ENCODE data around the gene DHRS12.

Gene DHRS12

DNA sequence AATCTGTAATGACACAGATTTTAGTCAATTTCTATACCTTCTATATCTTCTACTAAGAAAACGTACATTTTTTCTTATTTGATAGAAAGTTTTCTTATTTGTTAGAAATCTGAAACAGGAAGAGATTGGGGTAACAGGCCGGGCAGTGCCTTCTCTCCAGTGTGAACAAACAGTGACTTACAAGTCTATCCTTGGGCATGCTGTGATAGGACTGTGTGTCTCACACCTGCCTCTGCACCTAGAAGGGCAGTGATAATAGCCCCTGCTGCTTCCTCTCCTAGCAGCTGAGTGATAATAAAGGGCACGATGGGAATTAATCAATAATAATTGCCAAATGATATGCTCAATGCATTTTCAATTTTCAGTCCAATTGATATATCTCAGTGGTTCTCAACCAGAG, 39.6 kb upstream of the DHRS12 start:
- peaks cover 6% of the 10 kb centered on the region for H3K27me3 ChIP-seq (ENCODE audit: insufficient read depth, low read length, poor library complexity)
- no peak overlapping the region for H3K27ac ChIP-seq (ENCODE audit: low read length)
- no peaks in the 10 kb centered on the region for H4K20me1 ChIP-seq (ENCODE audit: insufficient read depth, low read length)
- no peak overlapping the region for H3K4me2 ChIP-seq (ENCODE audit: insufficient read depth, low read length)
- DNase-seq (no peak), ATAC-seq (ENCODE audit: insufficient read depth, low read depth) (no peak)
- no peak overlapping the region for H3K4me3 ChIP-seq (ENCODE audit: low read depth in 1 of 2, low read length in 2 of 2)
- H3K4me1 ChIP-seq (ENCODE audit: insufficient read depth, low read length), result peaks cover 5% of the 10 kb centered on the region
- H3K36me3 ChIP-seq (ENCODE audit: insufficient read depth, low read length), result no peaks in the 10 kb centered on the region
- no peaks in the 10 kb centered on the region for H3K9me3 ChIP-seq (ENCODE audit: insufficient read depth, low read length, severe bottlenecking)
- H3K79me2 ChIP-seq (ENCODE audit: insufficient read depth, low read length), result no peaks in the 10 kb centered on the region
- H2AFZ ChIP-seq (ENCODE audit: low read depth, low read length), result no peak overlapping the region
- H3K9ac ChIP-seq (ENCODE audit: low read depth, low read length), result no peak overlapping the region
- no peak for TF ChIP-seq EZH2 (IDR thresholded peaks at IDR 0.05; ENCODE audit: borderline replicate concordance, low read depth, low read length, severe bottlenecking)
- TF ChIP-seq, protein P1, sequence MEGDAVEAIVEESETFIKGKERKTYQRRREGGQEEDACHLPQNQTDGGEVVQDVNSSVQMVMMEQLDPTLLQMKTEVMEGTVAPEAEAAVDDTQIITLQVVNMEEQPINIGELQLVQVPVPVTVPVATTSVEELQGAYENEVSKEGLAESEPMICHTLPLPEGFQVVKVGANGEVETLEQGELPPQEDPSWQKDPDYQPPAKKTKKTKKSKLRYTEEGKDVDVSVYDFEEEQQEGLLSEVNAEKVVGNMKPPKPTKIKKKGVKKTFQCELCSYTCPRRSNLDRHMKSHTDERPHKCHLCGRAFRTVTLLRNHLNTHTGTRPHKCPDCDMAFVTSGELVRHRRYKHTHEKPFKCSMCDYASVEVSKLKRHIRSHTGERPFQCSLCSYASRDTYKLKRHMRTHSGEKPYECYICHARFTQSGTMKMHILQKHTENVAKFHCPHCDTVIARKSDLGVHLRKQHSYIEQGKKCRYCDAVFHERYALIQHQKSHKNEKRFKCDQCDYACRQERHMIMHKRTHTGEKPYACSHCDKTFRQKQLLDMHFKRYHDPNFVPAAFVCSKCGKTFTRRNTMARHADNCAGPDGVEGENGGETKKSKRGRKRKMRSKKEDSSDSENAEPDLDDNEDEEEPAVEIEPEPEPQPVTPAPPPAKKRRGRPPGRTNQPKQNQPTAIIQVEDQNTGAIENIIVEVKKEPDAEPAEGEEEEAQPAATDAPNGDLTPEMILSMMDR (IDR thresholded peaks at IDR 0.05; ENCODE audit: borderline replicate concordance, extremely low read depth, low read length, poor library complexity, severe bottlenecking), result no peak

DNA sequence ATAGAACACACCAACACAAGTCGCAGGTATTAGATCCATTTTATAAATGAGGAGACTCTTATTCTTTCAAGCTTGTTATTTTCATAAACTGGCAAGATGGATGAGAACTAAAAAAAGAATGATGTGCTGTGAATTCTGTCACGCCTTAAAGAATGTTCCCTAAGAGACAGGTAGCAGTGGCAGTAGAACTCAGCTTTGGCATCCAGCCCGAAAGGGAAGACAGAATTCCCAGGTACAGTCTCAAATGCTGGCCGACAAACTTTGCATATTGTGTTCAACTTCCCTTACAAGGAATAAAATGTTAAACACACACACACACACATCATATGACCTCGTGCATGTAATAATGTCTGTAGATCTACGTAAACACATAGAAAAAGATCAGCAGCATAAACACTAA, 37.8 kb upstream of the DHRS12 start:
- Histone ChIP-seq H3K9me3 (ENCODE audit: insufficient read depth, low read length, severe bottlenecking) (no peaks in the 10 kb centered on the region), H4K20me1 (ENCODE audit: insufficient read depth, low read length) (no peaks in the 10 kb centered on the region), H3K79me2 (ENCODE audit: insufficient read depth, low read length) (no peaks in the 10 kb centered on the region), H3K4me2 (ENCODE audit: insufficient read depth, low read length) (no peak overlapping the region), H3K4me1 (ENCODE audit: insufficient read depth, low read length) (peaks cover 5% of the 10 kb centered on the region), H3K4me3 (ENCODE audit: low read depth in 1 of 2, low read length in 2 of 2) (no peak overlapping the region), H3K9ac (ENCODE audit: low read depth, low read length) (no peak overlapping the region), H3K36me3 (ENCODE audit: insufficient read depth, low read length) (no peaks in the 10 kb centered on the region), H2AFZ (ENCODE audit: low read depth, low read length) (no peak overlapping the region), H3K27ac (ENCODE audit: low read length) (no peak overlapping the region), H3K27me3 (ENCODE audit: insufficient read depth, low read length, poor library complexity) (peaks cover 3% of the 10 kb centered on the region)
- no peak for TF ChIP-seq EZH2 (IDR thresholded peaks at IDR 0.05; ENCODE audit: borderline replicate concordance, low read depth, low read length, severe bottlenecking)
- TF ChIP-seq, protein P1 (IDR thresholded peaks at IDR 0.05; ENCODE audit: borderline replicate concordance, extremely low read depth, low read length, poor library complexity, severe bottlenecking), result no peak
- DNase-seq (no peak), ATAC-seq (ENCODE audit: insufficient read depth, low read depth) (no peak)

DNA sequence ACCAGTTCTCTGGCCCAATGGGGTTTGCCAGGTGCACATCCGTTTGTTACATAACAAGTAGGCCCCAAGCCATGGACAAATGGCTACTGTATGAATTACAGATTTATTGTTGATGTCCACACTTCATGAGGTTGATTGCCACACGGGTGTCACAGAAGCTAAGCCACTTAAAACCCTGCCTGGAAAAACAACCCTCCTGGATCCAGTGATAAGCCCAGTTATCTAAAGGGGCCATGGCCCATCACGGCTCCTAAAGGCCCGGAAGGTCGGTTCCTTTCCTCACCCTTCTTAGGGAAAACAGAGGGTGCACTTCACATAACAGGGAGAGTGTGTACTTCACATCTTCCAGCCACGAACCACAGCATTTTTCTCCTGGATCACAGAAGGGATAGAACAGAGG, 37.0 kb upstream of the DHRS12 start:
- Histone ChIP-seq H3K9ac (ENCODE audit: low read depth, low read length) (no peak overlapping the region), H2AFZ (ENCODE audit: low read depth, low read length) (no peak overlapping the region), H3K79me2 (ENCODE audit: insufficient read depth, low read length) (no peaks in the 10 kb centered on the region), H3K36me3 (ENCODE audit: insufficient read depth, low read length) (no peaks in the 10 kb centered on the region), H3K4me3 (ENCODE audit: low read depth in 1 of 2, low read length in 2 of 2) (no peak overlapping the region), H3K27me3 (ENCODE audit: insufficient read depth, low read length, poor library complexity) (peaks cover 3% of the 10 kb centered on the region), H3K4me1 (ENCODE audit: insufficient read depth, low read length) (peaks cover 5% of the 10 kb centered on the region), H3K4me2 (ENCODE audit: insufficient read depth, low read length) (no peak overlapping the region), H4K20me1 (ENCODE audit: insufficient read depth, low read length) (no peaks in the 10 kb centered on the region), H3K9me3 (ENCODE audit: insufficient read depth, low read length, severe bottlenecking) (no peaks in the 10 kb centered on the region), H3K27ac (ENCODE audit: low read length) (no peak overlapping the region)
- DNase-seq, result no peak
- TF ChIP-seq, protein P1 (IDR thresholded peaks at IDR 0.05; ENCODE audit: borderline replicate concordance, extremely low read depth, low read length, poor library complexity, severe bottlenecking), result no peak
- no peak for TF ChIP-seq EZH2 (IDR thresholded peaks at IDR 0.05; ENCODE audit: borderline replicate concordance, low read depth, low read length, severe bottlenecking)
- no peak for ATAC-seq (ENCODE audit: insufficient read depth, low read depth)

Data from DND-41 (cell line).